Tongue (tissue), 2 donors: ENCODE data around the gene ADRA2B. TPM values are rescaled to one million over a fixed set of nuclear protein-coding genes. Genes with fewer than 3 reads are reported as not detected.

ENCODE experiments used
- DNase-seq: peaks from one replicate; pipeline ENCODE4 v3.0.0-alpha.2; 2015
- total RNA-seq: library from RNA; depleted of rRNA; stranded (reverse); fragments of >200 nt; gene quantifications from one replicate; pipeline ENCODE4 v1.2.3, GENCODE V29; 2014

ADRA2B gene
- total RNA-seq, 1 donor from 2014 or later, result 5.2 TPM

GRCh38 chr2:96105152-96105915, 11.0 kb downstream of the ADRA2B start:
- DNase-seq, result no peak

GRCh38 chr2:96104487-96104861, 11.9 kb downstream of the ADRA2B start:
- DNase-seq, result no peak

DNA sequence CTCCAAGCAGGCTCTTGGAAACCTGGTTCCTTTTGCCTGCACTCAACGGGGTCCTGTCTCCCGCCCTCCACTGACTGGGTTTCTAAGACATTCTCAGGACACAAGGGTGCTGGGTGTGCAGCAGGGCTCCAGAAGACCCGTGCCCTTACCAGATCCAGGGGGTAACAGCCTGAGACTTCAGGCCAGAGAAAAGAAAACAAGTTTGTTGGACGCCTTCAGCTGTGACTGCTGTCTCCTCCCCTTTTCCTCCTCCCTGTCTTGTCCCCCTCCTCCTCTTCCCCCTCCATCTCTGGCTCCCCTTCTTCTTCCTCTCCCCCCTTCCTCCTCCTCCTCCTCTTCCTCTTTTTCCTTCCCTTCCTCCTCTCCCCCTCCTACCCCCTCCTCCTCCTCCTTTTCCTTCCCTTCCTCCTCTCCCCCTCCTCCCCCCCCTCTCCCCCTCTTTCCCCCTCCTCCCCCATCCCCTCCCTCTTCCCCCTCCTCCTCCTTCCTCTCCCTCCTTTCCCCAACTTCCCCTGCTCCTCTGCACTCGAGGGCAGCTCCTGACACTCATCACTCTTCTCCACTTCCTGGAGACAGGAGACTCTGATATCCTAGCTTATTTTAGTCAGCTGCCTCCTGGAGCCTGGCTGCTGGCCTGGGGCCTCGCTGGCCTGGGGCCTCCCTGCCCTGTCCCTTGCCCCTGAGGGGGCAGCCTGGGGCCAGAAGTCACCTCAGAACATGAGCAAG, 12.4 kb downstream of the ADRA2B start:
- no peak for DNase-seq

DNA sequence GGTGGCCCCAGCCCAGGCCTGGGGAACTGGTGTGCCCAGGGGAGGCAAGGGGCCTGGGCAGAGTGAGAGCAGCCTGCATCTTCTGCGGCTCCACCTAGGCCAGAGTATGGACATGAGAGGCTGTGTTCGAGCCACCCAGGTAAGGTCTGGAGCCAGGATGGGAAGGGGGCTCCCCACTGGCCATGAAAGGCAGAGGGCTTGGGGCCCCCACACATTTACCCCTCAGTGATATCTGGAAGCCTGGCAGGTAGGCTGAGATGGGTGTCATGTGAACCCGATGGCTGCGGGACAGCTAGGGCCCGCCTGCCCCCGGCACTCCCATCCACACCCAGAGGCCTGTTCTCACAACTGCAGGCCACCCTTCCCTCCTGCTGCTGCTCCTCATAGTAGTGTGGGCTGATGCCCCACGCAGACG, 13.2 kb downstream of the ADRA2B start:
- DNase-seq, result no peak

- no peak for DNase-seq
Measured at GRCh38 chr2:96102596-96103186, 13.7 kb downstream of the ADRA2B start.

- DNase-seq, result no peak
Measured at GRCh38 chr2:96100893-96101304, 15.5 kb downstream of the ADRA2B start.

GRCh38 chr2:96099861-96100798, 16.2 kb downstream of the ADRA2B start:
- no peak for DNase-seq

- DNase-seq, result peak; percentile 24
Measured at GRCh38 chr2:96098900-96099590, 17.3 kb downstream of the ADRA2B start.

GRCh38 chr2:96097951-96098823, 18.2 kb downstream of the ADRA2B start:
- no peak for DNase-seq

- DNase-seq, result no peak
Measured at GRCh38 chr2:96097441-96097840, 18.9 kb downstream of the ADRA2B start.

DNA sequence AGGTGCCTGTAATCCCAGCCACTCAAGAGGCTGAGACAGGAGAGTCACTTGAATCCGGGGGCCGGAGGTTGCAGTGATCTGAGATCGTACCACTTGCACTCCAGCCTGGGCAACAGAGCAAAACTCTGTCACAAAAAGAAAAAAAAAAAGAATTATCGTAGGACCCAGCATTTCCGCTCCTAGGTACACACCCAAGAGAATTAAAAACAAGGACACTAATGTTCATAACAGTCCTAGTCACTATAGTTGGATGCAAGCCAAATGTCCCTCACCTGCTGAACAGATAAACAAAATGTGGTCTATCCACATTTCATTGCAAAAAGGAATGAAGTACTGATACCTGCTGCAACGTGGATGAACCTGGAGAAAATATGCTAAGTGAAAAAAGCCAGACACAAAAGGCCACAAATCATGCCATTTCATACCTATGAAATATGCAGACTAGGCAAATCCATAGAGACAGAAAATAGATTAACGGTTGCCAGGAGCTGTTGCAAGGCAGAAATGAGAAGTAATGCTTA, 21.2 kb downstream of the ADRA2B start:
- no peak for DNase-seq

DNA sequence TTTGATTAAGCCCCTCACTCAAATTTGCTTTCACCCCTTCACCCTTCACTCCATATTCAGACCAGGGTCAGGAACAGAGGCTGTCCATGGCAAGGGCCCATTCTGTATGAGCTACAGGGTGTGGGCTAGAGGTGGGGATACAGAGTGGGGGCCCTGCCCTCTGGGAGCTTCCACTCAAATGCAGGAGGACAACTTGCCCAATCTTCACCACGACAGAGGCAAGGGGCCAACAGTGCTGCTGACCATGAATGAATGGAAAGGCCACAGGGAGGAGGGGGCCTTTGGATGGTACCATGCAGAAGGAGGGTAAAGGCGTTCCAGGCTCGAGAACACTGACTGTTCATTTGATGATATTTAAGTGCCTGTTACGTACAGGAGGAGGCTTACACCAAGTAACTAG, 22.8 kb downstream of the ADRA2B start:
- DNase-seq, result no peak

GRCh38 chr2:96092951-96093350, 23.4 kb downstream of the ADRA2B start:
- no peak for DNase-seq

DNA sequence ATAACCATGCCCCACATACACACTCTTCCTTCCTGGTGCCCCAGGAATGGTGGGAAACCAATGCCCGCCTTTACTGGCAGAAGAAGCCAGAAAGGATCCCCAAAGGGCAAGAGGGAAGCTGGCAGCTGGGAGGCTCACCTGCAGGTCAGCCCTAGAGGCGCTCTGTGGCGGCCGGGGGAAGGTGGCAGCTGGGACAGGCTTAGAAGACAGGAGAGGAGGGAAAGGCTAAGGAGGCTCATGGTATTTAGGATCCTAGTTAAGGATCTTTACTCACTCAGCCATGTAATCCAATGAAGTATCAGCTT, 23.8 kb downstream of the ADRA2B start:
- no peak for DNase-seq

- peak; percentile 74 for DNase-seq
Measured at GRCh38 chr2:96091711-96092572, 24.4 kb downstream of the ADRA2B start.

- no peak for DNase-seq
Measured at GRCh38 chr2:96091141-96091710, 25.1 kb downstream of the ADRA2B start.

DNA sequence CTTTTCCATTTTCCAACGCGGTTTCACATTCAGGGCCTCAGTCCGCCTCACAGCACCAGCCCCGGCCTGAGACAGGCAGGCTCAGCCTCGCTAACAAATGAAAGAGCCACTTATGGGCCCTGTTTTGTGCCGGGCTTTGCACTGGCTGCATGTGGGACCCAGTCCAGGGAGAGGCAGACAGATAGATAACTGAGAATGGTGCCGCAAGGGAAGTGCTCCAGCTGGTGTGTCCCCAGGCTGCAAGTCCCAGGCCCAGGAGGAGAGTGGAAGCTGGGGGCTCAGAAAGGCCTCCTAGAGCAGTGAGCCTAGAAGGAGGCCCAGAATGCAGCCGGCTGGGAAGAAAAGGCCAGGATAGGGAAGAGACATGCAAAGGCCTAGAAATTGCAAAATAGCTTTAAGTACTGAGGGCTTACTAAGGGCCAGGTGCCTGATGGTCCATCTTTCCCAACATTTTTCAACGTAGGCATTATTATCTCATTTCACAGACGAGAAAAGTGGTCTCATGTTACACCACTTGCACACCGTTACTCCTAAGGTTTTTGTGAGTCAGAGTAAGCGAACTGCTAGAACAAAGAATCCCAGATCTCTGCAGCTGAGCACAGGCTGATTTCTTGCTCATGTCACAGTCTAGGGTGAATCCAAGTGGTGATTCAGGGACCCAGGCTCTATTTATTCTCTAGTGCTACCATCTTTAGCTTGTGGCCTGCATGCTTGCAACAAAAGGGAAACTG, 26.0 kb downstream of the ADRA2B start:
- no peak for DNase-seq
